GM18907 (cell line): ENCODE data around the gene LRRC42.

Experiments used
- ATAC-seq: cut with Tn5 transposase; IDR thresholded peaks from one replicate; pipeline ENCODE4 v1.9.1; 2021; ENCODE audit warnings: mild to moderate bottlenecking, moderate library complexity; ENCODE audit not compliant: unreplicated experiment

Gene LRRC42

GRCh38 chr1:53946252-53947171 lies at the start of gene LRRC42:
TSS of gene LRRC42 (plus strand) at chr1:53946350. CDS start at chr1:53952000, 5,650 bp downstream.
- peak; percentile 74 for ATAC-seq

GRCh38 chr1:53896635-53897229 lies 49.4 kb upstream of the LRRC42 start:
- ATAC-seq = no peak

- ATAC-seq = no peak
These were observed 46.9 kb upstream of the LRRC42 start for GRCh38 chr1:53899206-53899628.

- ATAC-seq = no peak
These were observed 46.4 kb upstream of the LRRC42 start for GRCh38 chr1:53899708-53900107.

GRCh38 chr1:53902235-53903138 lies 43.7 kb upstream of the LRRC42 start:
- ATAC-seq = no peak

GRCh38 chr1:53905509-53905908 lies 40.6 kb upstream of the LRRC42 start:
- no peak for ATAC-seq

GRCh38 chr1:53906121-53906520 lies 40.0 kb upstream of the LRRC42 start:
- no peak for ATAC-seq

- no peak for ATAC-seq
These were observed 36.2 kb upstream of the LRRC42 start for GRCh38 chr1:53909946-53910345.

- ATAC-seq = no peak
These were observed 34.7 kb upstream of the LRRC42 start for GRCh38 chr1:53911442-53911841.

- no peak for ATAC-seq
These were observed 32.7 kb upstream of the LRRC42 start for GRCh38 chr1:53913352-53914033.

- no peak for ATAC-seq
These were observed 27.8 kb upstream of the LRRC42 start for GRCh38 chr1:53918343-53918742.

- ATAC-seq = no peak
These were observed 26.5 kb upstream of the LRRC42 start for GRCh38 chr1:53919675-53920066.

- no peak for ATAC-seq
These were observed 18.7 kb upstream of the LRRC42 start for GRCh38 chr1:53927376-53927881.

- ATAC-seq = no peak
These were observed 16.7 kb upstream of the LRRC42 start for GRCh38 chr1:53929246-53929960.

GRCh38 chr1:53930932-53931331 lies 15.2 kb upstream of the LRRC42 start:
- no peak for ATAC-seq

- ATAC-seq = no peak
These were observed 14.6 kb upstream of the LRRC42 start for GRCh38 chr1:53931523-53931922.

- ATAC-seq = no peak
These were observed 11.9 kb upstream of the LRRC42 start for GRCh38 chr1:53934170-53934765.

- no peak for ATAC-seq
These were observed 9.7 kb upstream of the LRRC42 start for GRCh38 chr1:53936430-53936829.

GRCh38 chr1:53938136-53938830 lies 7.9 kb upstream of the LRRC42 start:
- ATAC-seq = no peak
